Lower leg skin (tissue), 3 donors: Measurements from ENCODE around the gene CAMTA1.

Experiments
- POLR2A ChIP-seq, 2 donors: fragments of 450-650 bp; IDR thresholded peaks; one replicate each; pipeline ENCODE4 v1.6.1; 2016 to 2017; ENCODE audit warnings: antibody characterized with exemption in 2 of 2, mild to moderate bottlenecking in 1 of 2, moderate library complexity in 1 of 2
- TF ChIP-seq, protein P1 (sequence below), 3 donors: fragments of 450-650 bp; IDR thresholded peaks; one replicate each; pipeline ENCODE4 v1.5.1; 2016; ENCODE audit warnings: antibody characterized with exemption in 3 of 3, mild to moderate bottlenecking in 3 of 3, moderate library complexity in 2 of 3

DNA sequence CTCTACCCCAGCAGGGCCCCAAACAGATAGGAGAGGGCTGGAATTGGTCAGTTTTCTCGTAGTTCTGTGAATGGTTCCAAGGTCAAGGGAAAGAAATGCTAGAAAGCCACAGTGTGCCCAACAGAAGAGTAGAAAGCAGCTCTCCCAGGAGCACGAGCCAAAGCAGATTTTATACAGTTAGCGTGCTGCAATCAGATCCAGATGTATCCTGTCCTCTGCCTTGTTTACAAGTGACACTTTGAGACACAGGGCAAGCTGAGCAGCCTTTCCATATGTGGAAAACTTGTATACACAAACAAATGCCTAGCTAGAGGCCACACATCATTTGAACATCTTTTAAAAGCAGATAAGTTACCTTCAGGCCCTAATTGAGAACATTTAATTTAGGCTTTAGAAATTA lies 992.3 kb downstream of the CAMTA1 start:
- TF ChIP-seq, protein P1, sequence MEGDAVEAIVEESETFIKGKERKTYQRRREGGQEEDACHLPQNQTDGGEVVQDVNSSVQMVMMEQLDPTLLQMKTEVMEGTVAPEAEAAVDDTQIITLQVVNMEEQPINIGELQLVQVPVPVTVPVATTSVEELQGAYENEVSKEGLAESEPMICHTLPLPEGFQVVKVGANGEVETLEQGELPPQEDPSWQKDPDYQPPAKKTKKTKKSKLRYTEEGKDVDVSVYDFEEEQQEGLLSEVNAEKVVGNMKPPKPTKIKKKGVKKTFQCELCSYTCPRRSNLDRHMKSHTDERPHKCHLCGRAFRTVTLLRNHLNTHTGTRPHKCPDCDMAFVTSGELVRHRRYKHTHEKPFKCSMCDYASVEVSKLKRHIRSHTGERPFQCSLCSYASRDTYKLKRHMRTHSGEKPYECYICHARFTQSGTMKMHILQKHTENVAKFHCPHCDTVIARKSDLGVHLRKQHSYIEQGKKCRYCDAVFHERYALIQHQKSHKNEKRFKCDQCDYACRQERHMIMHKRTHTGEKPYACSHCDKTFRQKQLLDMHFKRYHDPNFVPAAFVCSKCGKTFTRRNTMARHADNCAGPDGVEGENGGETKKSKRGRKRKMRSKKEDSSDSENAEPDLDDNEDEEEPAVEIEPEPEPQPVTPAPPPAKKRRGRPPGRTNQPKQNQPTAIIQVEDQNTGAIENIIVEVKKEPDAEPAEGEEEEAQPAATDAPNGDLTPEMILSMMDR (IDR thresholded peaks at IDR 0.05), result no peak
- no peak for TF ChIP-seq POLR2A (IDR thresholded peaks at IDR 0.05)
